Panc1 (cell line): ENCODE results near the gene OR7A5.

Source experiments
- CTCF ChIP-seq: fragments of 450-650 bp; IDR thresholded peaks from 2 replicates; pipeline ENCODE4 v1.5.1; 2017; ENCODE audit warnings: mild to moderate bottlenecking
- TCF7L2 ChIP-seq: IDR thresholded peaks from 2 replicates; pipeline ENCODE4 v1.6.1; 2011; ENCODE audit warnings: mild to moderate bottlenecking, low read depth, low read length, inconsistent platforms

DNA sequence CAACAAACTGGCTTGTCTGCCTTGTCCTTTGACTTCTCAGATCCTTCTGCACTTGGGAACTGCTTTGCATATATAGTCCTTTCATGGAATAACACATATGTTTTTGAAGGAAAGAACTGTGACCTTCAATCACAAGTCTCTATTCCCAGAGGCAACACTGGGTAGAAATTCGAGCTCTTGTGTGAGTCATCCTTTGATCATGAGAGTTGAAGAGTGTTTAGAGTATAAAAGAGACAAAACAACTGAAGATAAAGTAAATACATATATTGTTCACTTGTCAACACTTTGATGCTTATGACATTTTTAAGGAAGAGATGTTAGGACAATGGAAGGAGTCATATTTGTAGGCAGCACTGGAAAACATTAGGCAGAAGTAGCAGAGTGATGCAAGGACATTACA, 5.2 kb upstream of the OR7A5 start:
- TF ChIP-seq CTCF, result no peak
- no peak for TF ChIP-seq TCF7L2
